HCT116 (cell line): ENCODE results near the gene TLN1. TPM values are rescaled to one million over a fixed set of nuclear protein-coding genes. Genes with fewer than 3 reads are reported as not detected.

Source experiments
- ATAC-seq: fragments of 200-7000 bp; cut with Tn5 transposase; 2 replicates; pipeline ENCODE4 v1.9.1; 2020; ENCODE audit warnings: mild to moderate bottlenecking, moderate library complexity
- BruUV-seq: library from RNA; stranded (reverse); fragments of 400-500 nt; replicated peaks from 2 replicates; lab custom pipeline; 2021; lab: Mats Ljungman, UMichigan
- CTCF ChIA-PET: fragments of 300-600 bp; sonication (Branson Sonifier 250); formaldehyde crosslinking; loops from one replicate; lab custom pipeline; 2021; ENCODE audit warnings: antibody characterized with exemption; lab: Charles Lee
- POLR2A ChIA-PET: fragments of 300-600, 350-600 bp; sonication (Branson Sonifier 250); formaldehyde crosslinking; loops from one replicate; lab custom pipeline; 2021; ENCODE audit warnings: antibody characterized with exemption; lab: Charles Lee
- RAD21 ChIA-PET, 2 experiments: fragments of 300-600 bp; sonication (Branson Sonifier 250); formaldehyde crosslinking; loops; one replicate each; lab custom pipeline; 2023; ENCODE audit warnings: low total read pairs in 2 of 2; ENCODE audit not compliant: uncharacterized antibody in 2 of 2, unreplicated experiment in 2 of 2, low non-redundant PET in 1 of 2; lab: Charles Lee
- DNase-seq: peaks from one replicate; pipeline ENCODE4 v3.0.0-alpha.2; 2010; ENCODE audit warnings: low read depth, low spot score
- H2AFZ ChIP-seq: fragments of 200-600 bp; shearing (Covaris generic), sonication (generic); 2 replicates; pipeline ENCODE4 v1.6.1; 2017; ENCODE audit warnings: low read depth, mixed run types, mixed read lengths, antibody characterized with exemption, low read length; ENCODE audit not compliant: poor library complexity, severe bottlenecking
- H3K27ac ChIP-seq: 2 replicates; pipeline ENCODE4 v1.5.1; 2012; ENCODE audit warnings: low read depth, low read length
- H3K27me3 ChIP-seq: fragments of 200-600 bp; sonication (generic); 2 replicates; pipeline ENCODE4 v1.6.1; 2016; ENCODE audit warnings: mixed run types, low read length, mixed read lengths; ENCODE audit not compliant: insufficient read depth
- H3K36me3 ChIP-seq, 2 experiments: fragments of 200-500 bp in 1 of 2; fragments of 200-600 bp in 1 of 2; sonication (Bioruptor generic) in 1 of 2; sonication (generic) in 1 of 2; 2 replicates each; pipeline versions ENCODE4 v1.5.1 to v1.6.1; 2014 to 2016; ENCODE audit warnings: low read length in 2 of 2, inconsistent platforms in 1 of 2, mixed read lengths in 1 of 2, mixed run types in 1 of 2; ENCODE audit not compliant: insufficient read depth in 2 of 2, control insufficient read depth in 1 of 2
- H3K4me1 ChIP-seq, 2 experiments: fragments of 200-600 bp in 1 of 2; sonication (generic) in 1 of 2; 2 replicates each; pipeline versions ENCODE4 v1.5.1 to v1.6.1; 2012 to 2017; ENCODE audit warnings: low read length in 2 of 2, inconsistent platforms in 1 of 2, mild to moderate bottlenecking in 1 of 2, mixed read lengths in 1 of 2, mixed run types in 1 of 2, moderate library complexity in 1 of 2; ENCODE audit not compliant: insufficient read depth in 2 of 2, control insufficient read depth in 1 of 2
- H3K4me2 ChIP-seq: fragments of 200-600 bp; sonication (generic); 2 replicates; pipeline ENCODE4 v1.6.1; 2017; ENCODE audit warnings: mixed run types, low read length, mixed read lengths
- H3K4me3 ChIP-seq, 2 experiments: fragments of 200-600 bp in 1 of 2; sonication (generic) in 1 of 2; replicated peaks in 1 of 2; 2 replicates each; pipeline ENCODE4 v1.5.1; 2011 to 2016; ENCODE audit warnings: low read length in 2 of 2, control low read depth in 1 of 2, low read depth in 1 of 2, mild to moderate bottlenecking in 1 of 2, mixed read lengths in 1 of 2, mixed run types in 1 of 2
- H3K79me2 ChIP-seq: fragments of 200-600 bp; sonication (generic); 2 replicates; pipeline ENCODE4 v1.6.1; 2017; ENCODE audit warnings: mild to moderate bottlenecking, mixed run types, low read length, moderate library complexity, mixed read lengths; ENCODE audit not compliant: insufficient read depth
- H3K9ac ChIP-seq: fragments of 200-600 bp; sonication (generic); 2 replicates; pipeline ENCODE4 v1.6.1; 2016; ENCODE audit warnings: low read length, mixed read lengths
- H3K9me2 ChIP-seq: fragments of 200-600 bp; sonication (generic), shearing (Covaris generic); 2 replicates; pipeline ENCODE4 v1.6.1; 2017; ENCODE audit warnings: mixed run types, mild to moderate bottlenecking, moderate library complexity; ENCODE audit not compliant: insufficient read depth
- H3K9me3 ChIP-seq, 2 experiments: fragments of 200-500 bp in 1 of 2; fragments of 200-600 bp in 1 of 2; sonication (Bioruptor generic) in 1 of 2; sonication (generic) in 1 of 2; 2 replicates each; pipeline ENCODE4 v1.6.1; 2014 to 2017; ENCODE audit warnings: low read length in 2 of 2, mixed read lengths in 2 of 2, inconsistent platforms in 1 of 2, low read depth in 1 of 2, mild to moderate bottlenecking in 1 of 2, mixed run types in 1 of 2, moderate library complexity in 1 of 2; ENCODE audit not compliant: control insufficient read depth in 1 of 2, insufficient read depth in 1 of 2
- H4K20me1 ChIP-seq: fragments of 200-600 bp; sonication (generic), shearing (Covaris generic); 2 replicates; pipeline ENCODE4 v1.6.1; 2017; ENCODE audit warnings: mixed run types, mild to moderate bottlenecking, moderate library complexity; ENCODE audit not compliant: insufficient read depth
- ATF3 ChIP-seq: IDR thresholded peaks from 2 replicates; pipeline ENCODE4 v1.6.1; 2012
- EGR1 ChIP-seq: IDR thresholded peaks from 2 replicates; pipeline ENCODE4 v1.6.1; 2012; ENCODE audit warnings: low read depth
- EZH2 ChIP-seq: fragments of 200-600 bp; sonication (generic); IDR thresholded peaks from 2 replicates; pipeline ENCODE4 v1.6.1; 2017; ENCODE audit warnings: antibody characterized with exemption, mixed run types
- EZH2phosphoT487 ChIP-seq: fragments of 200-600 bp; IDR thresholded peaks from 2 replicates; pipeline ENCODE4 v1.6.1; 2018; ENCODE audit warnings: antibody characterized with exemption, borderline replicate concordance
- MAX ChIP-seq: IDR thresholded peaks from 2 replicates; pipeline ENCODE4 v1.6.1; 2012
- RAD21 ChIP-seq: IDR thresholded peaks from 2 replicates; pipeline ENCODE4 v1.6.1; 2012; ENCODE audit warnings: low read depth, mild to moderate bottlenecking
- REST ChIP-seq: IDR thresholded peaks from 2 replicates; pipeline ENCODE4 v1.6.1; 2012; ENCODE audit warnings: low read depth
- SRF ChIP-seq: IDR thresholded peaks from 2 replicates; pipeline ENCODE4 v1.6.1; 2012; ENCODE audit warnings: low read depth
- YY1 ChIP-seq: IDR thresholded peaks from 2 replicates; pipeline ENCODE4 v1.6.1; 2011; ENCODE audit warnings: low read length, low read depth, moderate library complexity, mild to moderate bottlenecking; ENCODE audit not compliant: insufficient replicate concordance; ENCODE audit errors: extremely low read depth
- ZFX ChIP-seq: fragments of 450-650 bp; IDR thresholded peaks from 2 replicates; pipeline ENCODE4 v1.6.1; 2017
- ZNF274 ChIP-seq: fragments of 200-500 bp; sonication (Bioruptor generic); IDR thresholded peaks from 2 replicates; pipeline ENCODE4 v1.6.1; 2014; ENCODE audit warnings: mild to moderate bottlenecking, low read depth, low read length, inconsistent platforms
- intact Hi-C: fragments of 100-400 bp; cut with micrococcal nuclease; formaldehyde crosslinking; loops from 2 replicates; pipeline ENCODE4 v1.10.0; 2022
- total RNA-seq: library from RNA; stranded (reverse); gene quantifications from one replicate; pipeline ENCODE4 v1.2.1, GENCODE V29; 2021; ENCODE audit not compliant: unreplicated experiment

The TLN1 gene
- total RNA-seq, 1 experiment from 2014 or later, result 144 TPM

- no peaks in the 10 kb centered on the region for H4K20me1 ChIP-seq
- no peaks in the 10 kb centered on the region for H3K9me2 ChIP-seq
- POLR2A ChIA-PET, result interaction anchor here (2.0 kb wide), 1 partner anchor 34 kb away, joined by 6 read pairs; no protein-coding TSS in a partner anchor
- ATAC-seq (no peak), DNase-seq (no peak)
- TF ChIP-seq RAD21 (no peak), ZNF274 (no peak), ZFX (no peak), SRF (no peak), YY1 (no peak), ATF3 (no peak), EZH2 (no peak), REST (no peak), EGR1 (no peak), MAX (no peak), EZH2phosphoT487 (no peak)
- H3K36me3 ChIP-seq, result peaks cover 7 to 12% of the 10 kb centered on the region in 2 experiments; a peak in 3 of 4 replicates
- H2AFZ ChIP-seq, result no peak overlapping the region
- CTCF ChIA-PET, result interaction anchor here (1.2 to 4.0 kb wide), 5 partner anchors 18 to 69 kb away, joined by 3 to 21 read pairs (median 8); partner anchors contain the start of genes GBA2 and RGP1
- BruUV-seq, result no TSS peak
- H3K27ac ChIP-seq, result 0 out of 2 replicates have a peak overlapping the region, but pooled peaks have one; percentile 90
- H3K79me2 ChIP-seq, result peaks cover 72% of the 10 kb centered on the region
- H3K4me2 ChIP-seq, result peak overlapping the region; percentile 81
- H3K27me3 ChIP-seq, result no peaks in the 10 kb centered on the region
- no peaks in the 10 kb centered on the region for H3K9me3 ChIP-seq
- peak overlapping the region; percentile 83; the same call in 1 of the 2 replicates for H3K9ac ChIP-seq
- H3K4me3 ChIP-seq, result peak overlapping the region; percentile 92 to 94
- intact Hi-C loops, result no loop called here
- RAD21 ChIA-PET, result interaction anchor here in 1 of 2 experiments (1.1 to 1.2 kb wide), 2 partner anchors 34 to 66 kb away, joined by 3 read pairs; partner anchors contain the start of gene ARHGEF39
- peaks cover 22 to 37% of the 10 kb centered on the region in 2 experiments for H3K4me1 ChIP-seq
Measured at GRCh38 chr9:35730486-35730854, 1.5 kb downstream of the TLN1 start.
